HEK293 (cell line): ENCODE data around the gene GGA1.

Experiments used
- CTCF ChIP-seq: fragments of 450-650 bp; formaldehyde crosslinking; IDR thresholded peaks from 2 replicates; pipeline ENCODE4 v1.5.1; 2016; ENCODE audit warnings: missing biosample characterization, missing genetic modification characterization
- RBAK ChIP-seq: fragments of 450-650 bp; formaldehyde crosslinking; IDR thresholded peaks from 2 replicates; pipeline ENCODE4 v1.5.1; 2016; ENCODE audit warnings: missing biosample characterization, missing genetic modification characterization
- TCF7L2 ChIP-seq: IDR thresholded peaks from 2 replicates; pipeline ENCODE4 v1.6.1; 2011; ENCODE audit warnings: low read depth, mild to moderate bottlenecking, inconsistent platforms, low read length, moderate library complexity, borderline replicate concordance
- YY1 ChIP-seq: fragments of 450-650 bp; formaldehyde crosslinking; IDR thresholded peaks from 2 replicates; pipeline ENCODE4 v1.5.1; 2018; ENCODE audit warnings: missing biosample characterization, missing genetic modification characterization
- ZBTB7A ChIP-seq: fragments of 450-650 bp; formaldehyde crosslinking; IDR thresholded peaks from 2 replicates; pipeline ENCODE4 v1.5.1; 2016; ENCODE audit warnings: low read depth, missing biosample characterization, missing genetic modification characterization
- ZNF221 ChIP-seq: fragments of 450-650 bp; formaldehyde crosslinking; IDR thresholded peaks from 2 replicates; pipeline ENCODE4 v1.5.1; 2017; ENCODE audit warnings: missing biosample characterization, missing genetic modification characterization, borderline replicate concordance
- ZNF837 ChIP-seq: fragments of 450-650 bp; formaldehyde crosslinking; IDR thresholded peaks from 2 replicates; pipeline ENCODE4 v1.5.1; 2016; ENCODE audit warnings: missing biosample characterization, missing genetic modification characterization

GRCh38 chr22:37566903-37567798 lies 41.5 kb upstream of the GGA1 start:
- TF ChIP-seq CTCF (tag by site-specific recombination) (peak; percentile 87), ZNF221 (tag by site-specific recombination) (no peak), YY1 (tag by site-specific recombination) (no peak), ZNF837 (no peak), RBAK (tag by site-specific recombination) (no peak), TCF7L2 (no peak), ZBTB7A (tag by site-specific recombination) (no peak)
